ENCODE data around the gene TMEM31.
"Not testable (repeated sequence)": the region's sequence is repeated elsewhere in the genome, so short reads cannot be mapped to it uniquely, and the experiment has no call there.

TMEM31 gene

GRCh38 chrX:103726477-103726876, 15.8 kb downstream of the TMEM31 start:
- DNase-seq (ENCODE audit: low read depth in 2 of 2): no peak

DNA sequence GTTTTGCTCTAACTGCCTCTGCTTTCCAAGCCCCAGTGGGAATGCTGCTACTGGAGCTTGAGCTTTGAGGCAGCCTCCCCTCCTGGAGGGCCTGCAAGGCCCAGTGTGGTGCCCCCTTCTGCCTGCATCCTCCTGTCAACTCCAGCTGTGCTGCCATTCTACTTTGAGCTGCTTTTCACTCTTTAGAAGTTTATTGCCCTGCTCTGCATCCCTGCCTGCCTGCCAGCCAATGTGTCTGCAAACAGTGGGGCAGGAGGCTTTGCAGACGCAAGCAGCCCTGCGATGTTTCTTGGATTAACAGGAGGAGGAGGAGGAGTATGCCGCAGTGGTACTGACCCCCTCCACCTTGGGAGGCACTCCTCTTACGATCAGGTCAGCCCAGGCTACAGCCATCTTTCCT, 16.4 kb downstream of the TMEM31 start:
- DNase-seq (ENCODE audit: low read depth in 2 of 2): no peak

DNA sequence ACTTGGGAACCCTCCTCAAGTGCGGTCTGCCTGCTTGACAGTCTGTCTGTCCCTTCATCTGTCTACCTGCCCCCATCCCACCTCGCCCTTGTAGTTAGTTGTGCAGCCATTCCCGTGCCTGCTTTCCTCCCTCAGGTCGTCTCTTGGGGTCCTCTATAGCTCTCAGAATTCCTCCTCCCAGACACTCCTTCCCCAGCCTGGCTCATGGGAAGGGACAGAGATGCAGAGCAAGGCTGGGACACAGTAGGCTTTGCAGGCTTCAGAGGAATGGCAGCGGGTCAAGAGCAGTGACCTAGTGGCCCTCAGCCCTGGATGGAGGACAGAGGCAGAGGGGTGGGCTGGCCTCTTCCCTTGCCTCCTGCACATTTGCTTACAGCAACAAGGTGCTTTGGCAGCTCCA, 18.3 kb downstream of the TMEM31 start:
- DNase-seq (ENCODE audit: low read depth in 2 of 2): no peak

DNA sequence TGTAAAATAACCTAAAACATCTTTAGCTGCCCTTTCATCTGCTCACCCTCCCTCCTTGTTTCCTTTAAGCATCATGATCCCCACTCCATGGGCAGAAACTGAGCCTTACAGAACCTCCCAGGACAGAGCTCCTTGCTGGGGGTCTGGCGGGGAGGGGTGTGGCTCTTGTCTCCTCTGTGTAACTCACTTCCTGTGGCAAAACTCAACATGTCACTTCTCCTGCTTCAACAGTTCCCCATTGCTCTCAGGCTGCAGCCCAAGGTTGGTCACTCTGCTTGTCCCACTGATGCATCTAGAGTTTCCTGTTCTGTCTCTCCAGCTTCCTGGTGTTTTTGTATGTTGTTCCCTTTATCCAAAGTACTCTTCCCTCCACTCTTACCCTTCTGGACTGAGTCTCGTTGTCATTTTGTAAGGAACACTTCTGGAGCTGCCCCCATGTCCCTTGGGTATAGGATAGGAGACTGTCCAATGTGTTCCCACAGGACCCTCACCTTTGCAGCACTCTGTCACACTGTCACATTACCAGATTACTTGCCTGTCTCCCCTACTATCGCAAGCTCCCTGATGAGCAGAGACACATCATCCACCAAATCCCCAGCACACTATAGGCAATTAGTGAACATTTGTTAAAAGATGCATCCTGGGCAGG, 19.6 kb downstream of the TMEM31 start:
- DNase-seq (ENCODE audit: low read depth in 2 of 2): no peak

- no peak for DNase-seq (ENCODE audit: low read depth in 2 of 2)
Measured at GRCh38 chrX:103730796-103731493, 20.2 kb downstream of the TMEM31 start.

DNA sequence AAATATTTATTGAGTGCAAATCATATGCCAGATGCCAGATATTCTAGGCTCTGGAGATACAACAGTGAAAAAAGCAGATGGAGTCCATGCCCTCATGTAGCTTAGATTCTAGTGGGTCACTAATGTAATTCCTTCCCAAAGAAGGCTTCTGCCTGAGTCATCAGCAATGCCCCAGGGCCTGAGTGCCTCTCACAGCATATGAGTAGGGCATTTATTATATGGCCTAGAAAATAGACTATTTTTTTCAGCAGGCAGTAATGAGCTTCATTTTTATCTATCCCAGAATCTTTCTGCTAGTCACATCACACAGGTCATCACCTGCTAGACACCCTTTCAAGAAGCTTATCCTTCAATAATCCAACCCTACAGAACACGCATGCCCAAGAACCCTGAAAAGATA, 22.3 kb downstream of the TMEM31 start:
- DNase-seq (ENCODE audit: low read depth in 2 of 2): no peak

DNA sequence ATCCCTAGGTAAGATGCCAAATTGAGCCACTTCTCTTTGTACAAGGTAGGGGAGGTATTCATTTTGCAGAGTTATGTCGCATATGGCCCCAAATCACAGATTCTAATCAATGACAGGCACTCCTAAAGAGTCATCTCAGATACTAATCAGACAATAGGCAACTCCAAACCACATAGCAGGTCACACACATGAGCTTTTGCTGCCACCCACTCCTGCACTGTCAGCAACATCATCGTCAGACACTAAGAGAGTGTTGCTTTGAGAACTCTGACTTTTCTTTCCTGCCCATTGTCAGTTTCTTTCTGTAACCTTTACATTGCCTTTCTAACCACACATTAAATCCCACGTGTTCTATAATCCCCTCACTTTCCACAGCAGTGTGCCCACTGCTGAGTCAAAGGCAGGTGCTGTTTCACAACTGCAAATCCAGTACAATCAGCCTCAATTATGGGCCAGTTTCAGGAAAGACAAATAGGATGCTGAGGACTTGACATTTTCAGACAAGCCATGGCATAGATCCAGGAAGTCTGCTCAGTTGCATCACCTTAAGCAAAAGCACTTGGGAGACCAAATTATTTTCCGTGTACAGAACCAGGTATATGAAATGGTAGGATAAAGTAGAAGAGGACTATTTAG, 23.5 kb downstream of the TMEM31 start:
- DNase-seq (ENCODE audit: low read depth in 2 of 2): no peak

GRCh38 chrX:103737696-103738095, 27.0 kb downstream of the TMEM31 start:
- no peak for DNase-seq (ENCODE audit: low read depth in 2 of 2)

DNA sequence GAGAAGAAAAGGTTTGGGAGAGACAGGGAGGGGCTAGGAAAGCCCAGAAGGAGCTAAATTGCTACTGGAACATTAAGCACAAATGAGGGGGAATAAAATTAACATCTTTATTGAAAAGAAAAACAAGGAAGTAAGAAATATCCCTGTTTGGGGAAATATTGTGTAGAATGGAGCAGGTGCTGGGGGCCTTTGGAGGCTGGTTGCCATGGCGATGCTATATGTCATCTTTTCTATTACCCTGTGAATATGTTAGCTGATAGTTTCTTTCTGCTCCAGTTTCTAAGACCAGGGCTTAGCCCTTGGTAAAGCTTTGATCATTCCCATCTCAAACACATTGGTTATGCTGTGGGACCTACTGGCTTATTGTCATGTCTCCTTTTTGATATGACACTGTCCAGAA, 28.7 kb downstream of the TMEM31 start:
- DNase-seq (ENCODE audit: low read depth in 2 of 2): no peak

DNA sequence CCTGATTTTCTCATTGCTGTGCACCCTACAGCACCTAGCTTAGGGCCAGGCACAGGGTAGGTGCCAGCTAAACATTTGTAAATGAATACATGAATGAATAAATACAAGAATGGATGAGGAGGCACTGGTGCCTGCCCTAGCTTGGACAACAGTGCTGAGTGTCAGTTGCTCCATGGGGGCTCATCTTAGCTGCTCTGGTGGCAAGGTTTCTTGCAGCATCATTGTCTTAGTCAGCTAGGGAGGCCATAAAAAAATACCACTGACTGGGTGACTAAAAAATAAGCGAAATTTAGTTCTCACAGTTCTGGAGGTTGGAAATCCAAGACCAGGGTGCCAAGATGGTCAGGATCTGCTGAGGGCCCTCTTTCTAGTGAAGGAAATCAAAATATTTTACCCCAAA, 31.2 kb downstream of the TMEM31 start:
- DNase-seq (ENCODE audit: low read depth in 2 of 2): no peak

DNA sequence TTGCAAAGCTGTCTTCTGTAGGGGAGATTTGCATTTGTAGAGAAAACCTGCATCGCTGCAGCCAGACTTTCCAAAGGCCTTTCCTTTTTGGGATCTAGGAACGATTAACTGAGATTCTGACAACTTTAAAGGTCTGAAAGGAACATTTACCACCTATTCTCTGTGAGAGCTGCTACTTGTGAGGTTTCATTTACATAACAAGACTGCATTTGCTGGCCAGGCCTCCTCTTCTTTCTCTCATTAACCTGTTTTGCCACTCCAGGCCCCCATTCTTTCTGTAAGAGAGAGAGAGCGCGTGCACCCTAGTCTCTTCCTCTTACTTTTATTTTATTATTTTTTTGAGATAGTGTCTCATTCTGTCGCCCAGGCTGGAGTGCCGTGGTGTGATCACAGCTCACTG, 31.6 kb downstream of the TMEM31 start:
- DNase-seq (ENCODE audit: low read depth in 2 of 2): no peak

DNA sequence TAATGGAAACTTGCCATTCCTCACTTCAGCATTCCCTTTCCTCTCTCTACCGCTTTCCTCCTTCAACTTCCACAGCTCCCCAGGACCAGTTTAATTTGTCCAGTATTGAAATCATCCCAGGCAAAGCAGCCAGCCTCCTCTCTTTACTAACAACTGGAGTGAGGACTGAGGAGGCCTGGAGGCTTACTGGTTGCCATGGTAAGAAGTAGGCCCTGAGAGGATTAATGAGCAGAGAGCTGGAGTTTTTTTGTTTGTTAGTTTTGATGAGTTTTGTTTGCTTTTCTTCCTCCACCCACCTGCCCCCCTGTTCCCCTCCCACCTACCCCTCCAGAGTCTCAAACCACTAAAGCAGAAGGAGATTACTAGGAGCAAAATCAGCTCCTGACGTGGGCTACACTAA, 36.5 kb downstream of the TMEM31 start:
- DNase-seq (ENCODE audit: low read depth in 2 of 2): no peak

DNA sequence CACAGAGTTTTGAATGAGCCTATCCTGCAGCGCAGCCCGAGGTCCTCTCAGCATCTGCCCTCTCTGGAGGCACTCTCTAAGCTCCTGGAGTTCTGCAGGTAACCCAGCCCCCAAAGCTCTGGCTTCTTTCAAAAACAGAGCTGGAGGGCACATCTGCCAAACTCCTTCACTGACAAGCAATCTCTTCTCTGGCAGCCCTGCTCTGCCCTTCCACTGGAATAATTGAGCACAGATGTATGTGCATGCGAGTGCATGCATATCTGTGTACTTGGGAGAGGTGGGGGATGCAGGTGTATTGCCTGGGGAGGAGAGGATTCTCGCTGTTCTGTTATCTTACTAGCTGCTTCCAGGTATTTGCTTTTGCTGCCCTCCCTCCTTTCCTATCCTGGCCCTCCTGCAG, 43.7 kb downstream of the TMEM31 start:
- no peak for DNase-seq (ENCODE audit: low read depth in 2 of 2)

GRCh38 chrX:103756736-103757135, 46.0 kb downstream of the TMEM31 start:
- DNase-seq (ENCODE audit: low read depth in 2 of 2): no peak

DNA sequence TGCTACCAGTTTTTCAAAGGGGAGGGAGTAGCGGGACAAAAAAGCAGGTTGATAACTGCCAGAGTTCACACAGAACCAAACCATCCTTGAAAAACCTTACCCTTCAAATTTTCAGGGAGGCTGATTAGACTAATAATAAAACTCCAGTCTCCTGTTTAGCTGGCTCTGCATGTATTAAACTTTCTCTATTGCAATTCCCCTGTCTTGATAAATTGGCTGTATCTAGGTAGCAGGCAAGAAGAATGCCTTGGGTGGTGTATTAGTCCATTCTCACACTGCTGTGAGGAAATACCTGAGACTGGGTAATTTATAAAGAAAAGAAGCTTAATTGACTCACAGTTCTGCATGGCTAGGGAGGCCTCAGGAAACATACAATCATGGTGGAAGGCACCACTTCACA, 47.8 kb downstream of the TMEM31 start:
- DNase-seq (ENCODE audit: low read depth in 2 of 2): no peak

DNA sequence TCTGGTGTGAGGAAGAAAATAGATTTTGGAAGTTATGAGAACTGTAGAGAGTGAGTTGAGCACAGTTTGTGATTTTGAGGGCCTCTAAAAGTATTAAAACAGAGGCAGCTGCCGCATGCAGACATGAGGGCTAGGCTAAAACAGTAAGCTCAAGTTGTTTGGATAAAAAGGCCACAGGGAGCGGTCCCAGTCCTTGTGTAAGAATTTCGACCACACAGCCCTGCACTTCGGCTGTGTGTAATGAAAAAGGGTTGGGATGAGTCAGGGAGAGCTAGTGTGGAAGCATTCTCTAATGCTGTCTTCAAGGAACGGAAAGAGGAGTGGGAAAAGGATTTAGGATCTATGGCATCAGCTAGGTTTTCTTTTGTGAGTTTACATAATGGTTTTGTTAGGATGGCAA, 52.8 kb downstream of the TMEM31 start:
- DNase-seq (ENCODE audit: low read depth in 2 of 2): not testable (repeated sequence)
